C4-2B (cell line): ENCODE measurements around the gene DRC1.

Experiments used
- CTCF ChIP-seq: fragments of 450-650 bp; conservative IDR thresholded peaks from 2 replicates; pipeline ENCODE4 v1.5.1; 2017; ENCODE audit warnings: mild to moderate bottlenecking
- ZFX ChIP-seq: fragments of 450-650 bp; IDR thresholded peaks from 2 replicates; pipeline ENCODE4 v1.6.1; 2017

- no peak for TF ChIP-seq CTCF
- TF ChIP-seq ZFX = no peak
Observed at GRCh38 chr2:26474261-26474785, 72.6 kb downstream of the DRC1 start.
